SU-DHL-6 (cell line): Measurements from ENCODE around the gene TBC1D8.

Experiments
- EZH2phosphoT487 ChIP-seq: fragments of 200-600 bp; sonication (generic), shearing (Covaris generic); conservative IDR thresholded peaks from 2 replicates; pipeline ENCODE4 v1.6.1; 2018; ENCODE audit warnings: mild to moderate bottlenecking, antibody characterized with exemption, low read length, moderate library complexity, mixed read lengths
- TF ChIP-seq, protein P1 (sequence below): fragments of 200-600 bp; sonication (generic); IDR thresholded peaks from one replicate; pipeline ENCODE4 v1.5.1; 2017; ENCODE audit warnings: antibody characterized with exemption, mild to moderate bottlenecking, low read length, moderate library complexity; ENCODE audit not compliant: insufficient read depth, poor library complexity, severe bottlenecking

DNA sequence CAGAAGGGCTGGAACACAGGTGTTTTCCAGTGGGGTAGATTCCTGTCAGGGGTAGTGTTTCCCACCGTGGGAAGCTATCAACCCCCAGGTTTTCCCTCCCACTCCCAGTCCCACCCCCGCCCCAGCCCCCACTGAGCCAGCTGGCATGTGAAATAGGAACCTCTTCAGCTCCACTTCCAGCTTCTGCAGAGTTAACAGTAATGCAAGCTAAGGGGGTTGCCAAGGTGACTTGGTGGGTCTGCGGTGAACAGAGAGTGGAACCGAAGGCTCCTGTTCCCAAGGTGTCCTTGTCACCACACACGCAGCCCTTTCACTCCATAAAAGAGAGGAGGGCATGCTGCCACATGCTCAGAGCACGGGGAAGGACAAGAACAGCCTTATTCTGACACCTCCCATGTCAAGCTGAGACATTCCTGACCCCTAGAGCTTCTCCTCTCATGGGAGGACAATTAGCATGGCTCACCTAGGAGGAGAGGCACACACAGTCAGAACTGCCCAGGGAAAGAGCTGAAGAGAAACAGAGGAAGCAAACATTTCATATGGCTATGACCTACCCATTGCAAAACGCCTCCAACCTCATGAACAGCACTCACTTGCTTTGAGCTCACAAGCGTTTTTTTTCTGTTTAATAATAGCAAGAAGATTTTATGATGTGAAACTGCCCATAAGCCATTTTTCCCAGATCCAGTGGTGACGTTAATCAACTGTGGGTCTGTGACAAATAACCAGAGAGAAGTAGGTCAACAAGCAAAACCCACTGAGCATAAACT, 39.8 kb upstream of the TBC1D8 start:
- TF ChIP-seq, protein P1, sequence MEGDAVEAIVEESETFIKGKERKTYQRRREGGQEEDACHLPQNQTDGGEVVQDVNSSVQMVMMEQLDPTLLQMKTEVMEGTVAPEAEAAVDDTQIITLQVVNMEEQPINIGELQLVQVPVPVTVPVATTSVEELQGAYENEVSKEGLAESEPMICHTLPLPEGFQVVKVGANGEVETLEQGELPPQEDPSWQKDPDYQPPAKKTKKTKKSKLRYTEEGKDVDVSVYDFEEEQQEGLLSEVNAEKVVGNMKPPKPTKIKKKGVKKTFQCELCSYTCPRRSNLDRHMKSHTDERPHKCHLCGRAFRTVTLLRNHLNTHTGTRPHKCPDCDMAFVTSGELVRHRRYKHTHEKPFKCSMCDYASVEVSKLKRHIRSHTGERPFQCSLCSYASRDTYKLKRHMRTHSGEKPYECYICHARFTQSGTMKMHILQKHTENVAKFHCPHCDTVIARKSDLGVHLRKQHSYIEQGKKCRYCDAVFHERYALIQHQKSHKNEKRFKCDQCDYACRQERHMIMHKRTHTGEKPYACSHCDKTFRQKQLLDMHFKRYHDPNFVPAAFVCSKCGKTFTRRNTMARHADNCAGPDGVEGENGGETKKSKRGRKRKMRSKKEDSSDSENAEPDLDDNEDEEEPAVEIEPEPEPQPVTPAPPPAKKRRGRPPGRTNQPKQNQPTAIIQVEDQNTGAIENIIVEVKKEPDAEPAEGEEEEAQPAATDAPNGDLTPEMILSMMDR = no peak
- no peak for TF ChIP-seq EZH2phosphoT487
